NCI-H526 treated with DMSO at 0.1 percent for 48 hours (cell line): ENCODE results near the gene UGT3A1.
"Not testable (repeated sequence)": the region's sequence is repeated elsewhere in the genome, so short reads cannot be mapped to it uniquely, and the experiment has no call there.

Experiments used
- DNase-seq: peaks from one replicate; lab custom pipeline; 2025; lab: John Stamatoyannopoulos, UW

Gene UGT3A1

DNA sequence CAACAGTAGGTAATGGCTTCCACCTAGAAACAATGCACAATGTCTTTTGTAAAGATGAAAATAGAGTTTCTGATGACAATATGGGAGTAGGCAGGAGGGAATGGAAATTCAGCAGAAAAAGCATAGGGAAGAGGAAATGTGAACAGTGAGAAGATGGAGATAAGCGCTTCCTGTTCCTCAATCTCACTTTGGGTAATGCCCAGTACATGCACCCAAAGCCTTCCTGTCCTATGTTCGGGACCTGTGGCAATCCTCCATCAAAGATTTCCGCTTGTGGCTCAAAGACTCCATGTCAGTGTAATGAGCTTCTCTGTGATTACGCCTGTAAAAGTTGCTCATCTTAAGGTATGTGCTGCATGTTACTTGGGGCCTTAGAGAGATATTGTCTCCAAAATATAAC lies 2.7 kb downstream of the UGT3A1 start:
- DNase-seq, result no peak

DNA sequence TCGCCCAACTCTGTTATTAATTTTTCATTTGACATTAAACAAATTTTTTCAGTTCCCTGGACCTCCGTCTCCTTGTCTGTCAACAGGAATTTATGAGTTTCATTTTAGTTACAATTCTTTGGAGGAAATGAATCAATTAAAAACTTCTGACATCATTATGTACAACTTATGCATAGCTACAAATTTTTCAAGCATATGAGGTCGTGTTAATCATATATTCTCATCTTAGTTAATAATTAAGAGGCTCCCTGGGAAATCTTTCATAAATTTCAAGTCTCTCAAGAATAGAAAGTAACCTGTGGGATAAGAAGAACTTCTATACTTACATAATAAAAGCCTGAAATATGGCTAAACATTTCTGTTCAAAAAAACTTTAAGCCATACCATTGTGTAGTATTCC lies 3.4 kb downstream of the UGT3A1 start:
- no peak for DNase-seq

DNA sequence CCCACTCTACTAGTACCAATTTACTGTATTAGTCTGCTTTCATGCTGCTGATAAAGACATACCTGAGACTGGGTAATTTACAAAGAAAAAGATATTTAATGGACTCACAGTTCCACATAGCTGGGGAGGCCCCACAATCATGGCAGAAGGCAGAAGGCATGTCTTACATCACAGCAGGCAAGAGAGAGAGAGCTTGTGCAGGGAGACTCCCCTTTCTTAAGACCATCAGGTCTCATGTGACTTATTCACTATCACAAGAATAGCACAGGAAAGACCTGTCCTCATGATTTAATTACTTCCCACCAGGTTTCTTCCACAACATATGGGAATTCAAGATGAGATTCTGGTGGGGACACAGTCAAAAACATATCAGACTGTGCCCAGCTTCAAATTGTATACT lies 11.5 kb downstream of the UGT3A1 start:
- DNase-seq, result no peak

DNA sequence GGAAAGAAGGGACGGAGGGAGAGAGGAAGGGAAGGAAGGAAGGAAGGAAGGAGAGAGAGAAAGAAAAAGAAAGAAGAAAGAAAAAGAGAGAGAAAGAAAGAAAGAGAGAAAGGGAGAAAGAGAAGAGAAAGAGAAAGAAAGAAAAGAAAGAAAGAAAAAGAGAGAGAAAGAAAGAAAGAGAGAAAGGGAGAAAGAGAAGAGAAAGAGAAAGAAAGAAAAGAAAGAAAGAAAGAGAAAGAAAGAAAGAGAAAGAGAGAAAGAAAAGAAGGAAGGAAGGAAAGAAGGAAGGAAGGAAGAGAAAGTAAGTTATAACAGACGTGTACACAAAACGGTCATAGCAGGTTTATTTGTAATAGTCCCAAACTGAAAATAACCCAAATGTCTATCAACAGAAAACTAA lies 14.3 kb downstream of the UGT3A1 start:
- not testable (repeated sequence) for DNase-seq

DNA sequence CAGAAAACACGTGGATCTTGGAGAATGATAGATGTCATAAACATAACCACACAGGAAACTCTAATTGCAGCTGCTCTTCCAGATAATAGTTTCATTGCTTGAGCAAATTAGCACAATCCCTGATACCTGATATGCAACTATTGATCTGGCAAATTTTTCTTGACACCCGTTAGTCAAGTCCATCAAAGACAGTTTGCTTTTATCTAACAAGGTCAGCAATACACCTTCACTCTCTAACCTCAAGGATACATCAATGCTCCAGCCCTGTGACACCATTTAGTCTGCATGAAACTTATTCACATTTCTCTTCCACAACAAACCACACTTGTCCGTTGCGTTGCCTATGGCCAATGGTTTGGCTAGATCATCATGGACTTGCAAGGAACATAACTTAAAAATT lies 16.6 kb downstream of the UGT3A1 start:
- DNase-seq, result no peak

DNA sequence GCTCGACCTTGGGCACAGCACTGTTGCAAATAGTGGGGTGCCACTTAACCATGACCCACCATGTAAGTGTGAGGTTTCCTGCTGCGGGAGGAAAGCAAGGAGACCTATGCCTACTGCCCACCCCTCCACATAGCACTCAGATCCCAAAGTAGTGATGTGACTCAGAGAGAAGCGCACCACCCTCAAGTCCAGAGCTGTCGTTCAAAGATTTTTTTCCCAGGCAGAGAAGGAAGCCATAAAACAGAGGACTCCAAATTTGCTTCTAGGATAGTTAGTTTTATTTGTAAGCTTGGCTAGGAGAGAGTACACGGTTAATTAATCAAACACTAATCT lies 19.3 kb downstream of the UGT3A1 start:
- DNase-seq, result no peak

DNA sequence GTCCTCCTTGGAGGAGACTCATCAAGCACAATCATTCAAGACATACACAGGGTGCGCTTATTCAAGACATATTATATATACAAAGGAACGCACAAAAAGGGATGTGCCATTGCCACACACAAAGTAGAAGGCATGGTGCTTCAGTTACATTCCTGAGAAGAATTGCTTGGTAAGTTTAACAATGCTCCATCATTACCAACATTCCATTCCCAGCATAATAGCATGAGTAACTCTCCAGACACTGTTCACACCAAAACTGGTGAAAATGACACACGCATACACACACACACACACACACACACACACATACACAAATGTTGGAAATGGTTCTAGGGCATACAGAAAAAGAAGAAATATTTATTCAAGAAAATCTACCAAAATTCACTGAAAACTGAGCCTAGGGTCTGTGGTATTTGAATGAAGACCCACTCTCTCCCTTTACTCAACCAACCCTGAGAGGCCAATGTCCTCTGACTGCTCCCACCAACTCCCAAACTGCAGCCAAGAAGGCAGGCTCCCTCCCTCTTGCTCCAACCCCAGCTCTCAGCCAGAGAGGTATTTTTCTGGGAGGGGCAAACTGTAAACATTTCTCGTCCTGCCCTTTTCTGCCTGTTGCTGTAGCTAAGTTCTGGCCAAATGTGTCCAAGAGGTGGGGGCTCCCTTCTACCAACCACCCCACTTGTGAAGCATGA lies 19.9 kb downstream of the UGT3A1 start:
- DNase-seq, result no peak

DNA sequence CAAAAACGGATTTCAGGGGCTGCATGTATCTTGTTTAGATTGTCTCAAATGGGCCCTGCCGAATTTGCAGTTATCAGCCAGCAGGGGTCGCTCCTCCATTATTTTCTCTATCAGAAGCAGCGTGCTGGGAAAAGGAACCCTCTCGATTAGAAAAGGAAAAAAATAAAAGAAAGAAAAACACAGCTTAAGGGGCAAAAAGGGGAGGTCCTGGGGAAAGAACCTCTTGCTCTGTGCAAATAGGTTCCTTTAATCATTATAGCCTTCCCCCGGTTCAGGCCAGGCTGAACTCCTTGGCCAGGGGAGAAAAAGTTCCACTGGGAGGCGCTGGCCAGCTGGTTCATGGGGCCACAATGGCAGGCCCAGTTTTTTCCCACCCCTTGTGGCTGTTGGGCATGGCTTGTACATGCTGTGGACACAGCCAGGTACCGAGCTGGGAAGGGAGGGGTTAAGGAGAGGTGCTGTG lies 27.8 kb downstream of the UGT3A1 start:
- peak; percentile 47 for DNase-seq

DNA sequence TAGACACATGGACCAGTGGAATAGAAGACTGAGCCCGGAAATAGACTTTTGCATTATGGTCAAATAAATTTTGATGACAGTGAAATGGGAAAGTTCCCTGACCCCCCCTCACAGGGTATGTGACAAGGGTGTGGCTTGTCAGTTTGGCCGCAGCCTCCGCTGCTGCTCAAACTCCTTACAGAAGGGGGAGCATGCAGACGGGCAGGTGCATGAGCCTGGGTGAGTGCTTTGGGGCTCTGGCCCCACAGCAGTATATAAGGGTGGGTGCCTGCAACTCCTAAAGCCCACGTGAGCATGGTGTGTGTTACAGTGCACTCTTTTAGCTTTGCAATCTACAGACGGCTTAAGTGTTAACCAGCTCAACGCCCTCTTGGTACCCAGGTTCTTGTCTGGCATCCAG lies 30.9 kb downstream of the UGT3A1 start:
- no peak for DNase-seq

DNA sequence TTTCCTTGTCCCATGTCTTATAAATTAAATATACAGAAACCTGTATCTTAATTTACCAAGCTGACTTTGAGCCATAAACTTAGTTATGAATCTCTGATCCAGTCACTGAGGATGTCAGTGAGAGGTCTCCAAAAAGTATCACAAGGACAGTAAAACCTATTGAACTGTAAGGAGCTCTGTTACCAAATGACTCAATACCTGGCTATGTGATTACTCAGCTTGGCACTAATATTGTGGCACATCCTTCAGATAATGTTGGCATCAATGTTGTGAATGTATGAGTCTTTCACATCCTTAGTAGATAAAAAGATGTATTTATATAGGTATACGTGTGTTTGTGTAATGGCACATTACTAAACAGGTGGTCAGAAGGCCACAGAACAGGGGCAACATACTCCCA lies 34.8 kb downstream of the UGT3A1 start:
- DNase-seq, result no peak

DNA sequence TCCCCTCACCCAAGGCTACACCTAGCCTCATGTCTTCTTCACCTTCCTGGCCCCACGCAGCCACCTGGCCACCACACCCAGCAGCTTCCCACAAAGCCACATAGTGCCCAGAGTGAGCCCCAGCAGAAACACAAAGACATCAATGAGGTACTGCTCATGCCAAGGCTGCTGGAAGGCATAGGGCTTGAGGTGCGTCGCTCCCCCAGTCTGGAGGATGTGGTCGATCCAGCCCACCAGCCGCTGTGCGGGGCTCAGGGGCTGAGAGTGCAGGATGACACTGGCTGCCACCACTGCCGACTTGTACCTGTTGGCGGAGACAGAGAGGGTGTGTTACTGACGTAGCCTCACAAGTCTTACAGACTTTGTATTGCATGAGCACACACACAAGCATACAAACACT lies 37.0 kb downstream of the UGT3A1 start:
- no peak for DNase-seq

DNA sequence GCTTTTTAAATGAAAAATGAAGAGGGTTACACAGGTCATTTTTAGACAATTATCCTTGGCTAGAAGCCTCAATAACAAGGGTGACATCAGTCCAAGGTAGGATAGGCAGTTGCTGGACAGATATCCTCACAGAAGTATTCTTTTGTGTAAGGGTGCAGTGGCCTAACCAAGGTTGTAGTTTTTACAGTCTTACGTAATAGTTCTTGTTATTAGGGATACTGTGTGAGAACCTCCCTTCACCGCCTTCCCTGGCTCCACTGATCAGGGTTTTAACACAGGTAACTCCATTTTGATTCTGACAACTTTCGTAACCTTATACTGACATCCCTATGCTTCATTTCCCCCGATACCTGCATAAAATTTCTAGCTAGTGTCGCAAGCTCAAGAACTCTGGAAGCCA lies 44.1 kb downstream of the UGT3A1 start:
- no peak for DNase-seq

DNA sequence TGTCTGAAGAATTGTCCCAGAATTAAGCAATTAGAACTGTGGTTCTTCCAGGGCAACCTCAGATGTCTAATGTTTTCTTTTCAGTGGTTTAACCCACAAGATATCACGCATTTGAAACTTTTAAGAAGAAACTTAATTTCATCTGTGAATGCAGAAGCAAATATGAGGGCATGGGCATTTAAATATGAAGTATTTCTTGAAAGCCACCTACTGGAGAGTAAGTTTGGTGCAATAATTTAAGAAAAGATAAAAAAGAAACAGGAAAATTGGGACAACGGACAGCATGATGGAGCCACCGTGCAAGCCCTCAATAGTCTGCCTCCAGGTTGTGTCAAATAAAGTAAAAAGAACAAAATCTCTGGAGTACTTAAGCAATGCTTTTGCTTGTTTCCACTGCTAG lies 51.6 kb downstream of the UGT3A1 start:
- no peak for DNase-seq

DNA sequence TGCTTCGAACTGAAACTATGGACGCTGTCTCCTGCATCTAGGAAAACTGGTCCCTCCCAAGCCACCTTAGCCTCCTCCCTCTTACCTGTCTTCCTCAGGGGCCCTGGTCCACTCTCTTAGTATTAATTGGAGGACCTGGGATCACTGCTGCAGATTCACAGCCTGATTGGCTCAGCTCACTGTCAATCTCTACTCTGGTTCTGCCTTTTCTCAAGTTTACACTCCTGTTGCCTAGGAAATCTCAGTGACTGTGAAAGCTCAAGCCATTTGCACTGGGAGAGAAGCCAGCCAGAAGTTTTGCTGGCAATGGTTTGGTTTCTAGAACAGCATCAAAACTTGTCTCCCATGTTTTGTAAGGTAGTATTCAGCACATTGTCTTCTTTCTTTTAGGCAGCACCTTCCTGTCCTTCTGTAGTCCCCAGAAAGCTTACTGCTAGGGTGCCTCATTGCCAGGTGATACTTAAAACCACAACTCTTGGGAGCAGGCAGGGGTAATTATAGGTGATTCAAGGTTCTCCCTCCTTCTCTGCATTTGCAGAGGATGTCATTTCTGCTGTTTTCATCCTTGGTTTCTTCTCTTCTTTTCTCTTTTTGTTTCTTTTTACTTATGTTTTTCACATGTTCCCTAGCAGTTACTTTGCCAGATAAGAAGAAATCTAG lies 52.5 kb downstream of the UGT3A1 start, which contains the start of gene CAPSL:
TSS of gene CAPSL (minus strand) at position 55 of the 660 bp plus-strand sequence. CDS start 17,502 bp downstream, outside the sequence.
- DNase-seq, result no peak

DNA sequence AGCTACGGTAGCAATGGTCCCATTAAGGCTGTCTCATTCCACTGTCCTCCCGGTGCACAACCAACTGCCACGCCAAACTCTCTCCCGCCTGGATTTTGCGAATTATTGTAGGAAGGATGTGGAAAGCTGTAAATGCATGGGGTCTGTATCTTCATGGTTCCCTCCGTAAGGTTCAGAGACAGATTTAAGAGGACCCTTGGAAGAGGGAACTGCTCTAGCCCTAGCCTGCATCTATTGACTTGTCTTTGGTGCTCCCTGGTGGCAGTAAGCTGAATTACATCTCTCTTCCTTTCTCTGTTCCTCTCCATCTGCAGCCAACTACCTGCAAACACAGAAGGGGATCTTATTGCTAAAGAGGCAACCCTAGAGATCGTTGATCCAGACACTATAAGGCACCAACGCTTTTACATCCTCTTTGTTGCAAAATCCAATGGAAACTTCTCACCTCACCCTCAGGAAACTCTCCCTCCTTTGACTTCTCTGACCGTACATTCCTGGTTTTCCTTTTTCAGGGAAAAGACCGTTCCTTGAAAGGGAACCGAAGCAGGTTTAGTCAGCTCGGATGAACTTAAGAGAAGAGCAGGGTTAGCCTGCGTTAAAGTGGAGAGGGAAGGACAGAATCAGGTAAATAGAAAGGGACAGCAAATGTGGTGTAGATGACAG lies 64.7 kb downstream of the UGT3A1 start:
- DNase-seq, result peak; percentile 39

DNA sequence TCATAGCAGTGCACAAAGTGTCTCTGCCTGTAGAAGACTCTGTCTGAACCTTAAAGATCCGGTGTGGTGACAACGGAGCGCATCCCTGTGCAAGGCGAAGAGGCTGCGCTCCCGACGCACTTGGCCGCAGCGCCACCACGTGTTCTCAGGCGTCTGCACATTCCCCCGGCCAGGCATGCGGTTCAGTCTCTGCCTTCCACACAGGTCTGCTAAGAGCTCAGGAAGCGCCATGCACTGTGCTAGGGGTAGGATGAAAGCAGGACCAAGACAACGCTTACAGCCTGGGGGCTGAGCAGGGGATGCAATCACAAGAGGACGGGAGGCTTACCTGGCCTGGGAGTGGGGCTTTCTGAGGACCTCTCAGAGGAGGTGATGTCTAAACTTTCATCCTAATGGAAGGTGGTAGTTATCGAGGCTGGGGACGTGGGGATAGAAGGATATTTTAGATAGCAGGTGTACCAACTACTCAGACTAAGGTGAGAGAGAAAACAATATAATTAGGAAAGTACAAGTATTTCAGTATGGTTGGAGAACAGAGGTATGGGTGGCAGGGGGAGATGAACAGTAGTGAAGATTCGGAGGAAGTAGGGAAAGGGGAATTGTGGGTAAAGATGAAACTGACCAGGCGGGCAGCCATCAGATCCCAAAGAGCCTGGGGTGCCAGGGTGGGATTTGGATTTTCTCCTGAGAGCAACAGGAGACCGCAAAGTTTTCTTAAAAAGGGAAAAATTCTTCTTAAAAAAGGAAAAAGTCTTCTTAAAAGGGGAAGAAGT lies 66.1 kb downstream of the UGT3A1 start:
- DNase-seq, result no peak

DNA sequence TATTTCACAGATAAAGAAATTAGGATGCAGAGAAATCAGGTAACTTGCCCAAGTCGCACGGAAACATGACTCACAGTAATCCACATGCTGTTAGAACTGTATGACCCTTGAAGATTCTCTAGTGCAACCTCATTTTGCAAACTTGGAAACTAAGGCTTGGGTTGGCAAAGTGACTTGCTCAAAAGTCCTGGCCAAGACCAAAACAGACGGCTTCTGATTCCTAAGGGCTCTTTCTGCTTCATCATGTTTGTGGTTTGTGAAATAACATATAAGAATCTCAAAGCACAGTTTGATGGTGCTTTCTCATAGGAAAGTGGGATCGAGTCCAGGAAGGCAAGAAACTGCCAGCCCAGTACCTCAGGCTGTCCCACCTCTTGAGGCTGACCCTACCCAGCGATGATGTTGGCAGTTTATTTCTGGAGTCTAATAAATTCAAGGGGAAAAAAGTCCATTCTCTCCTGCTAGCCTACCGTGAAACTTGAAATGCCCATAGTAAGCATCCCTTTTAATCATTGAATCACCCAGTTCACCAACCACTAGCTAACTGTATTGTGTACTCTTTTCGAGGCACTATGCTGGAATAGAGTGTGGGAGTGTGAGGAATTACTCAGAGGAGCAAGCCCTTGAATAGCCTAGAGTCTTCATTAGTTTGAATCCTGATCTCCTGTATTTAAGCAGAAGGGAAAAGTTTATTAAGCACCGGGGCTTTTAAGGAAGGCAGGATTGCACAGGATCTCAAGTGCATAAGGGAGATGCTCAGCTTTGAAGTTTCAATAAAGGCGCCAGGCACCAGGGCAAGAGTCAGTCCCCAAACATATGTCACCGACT lies 66.9 kb downstream of the UGT3A1 start:
- no peak for DNase-seq

DNA sequence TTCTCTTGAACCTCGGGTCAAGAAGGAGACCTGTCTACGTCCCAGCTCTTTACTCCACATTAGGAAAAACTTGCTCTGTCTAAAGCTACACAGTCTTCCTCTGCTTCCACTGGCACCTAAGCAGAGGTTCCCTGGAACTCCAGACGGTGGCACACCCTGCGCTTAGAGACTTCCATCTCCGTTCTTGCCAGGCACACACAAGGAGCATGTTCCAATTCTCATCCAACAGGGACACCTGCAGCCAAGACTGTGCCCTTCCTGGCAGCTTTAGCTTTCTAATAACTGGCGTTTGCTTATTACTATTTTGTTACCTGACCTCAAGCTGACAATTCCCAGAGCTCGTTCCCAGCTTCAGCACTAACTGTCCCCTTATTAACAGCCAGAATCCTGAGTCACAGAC lies 68.7 kb downstream of the UGT3A1 start:
- no peak for DNase-seq

DNA sequence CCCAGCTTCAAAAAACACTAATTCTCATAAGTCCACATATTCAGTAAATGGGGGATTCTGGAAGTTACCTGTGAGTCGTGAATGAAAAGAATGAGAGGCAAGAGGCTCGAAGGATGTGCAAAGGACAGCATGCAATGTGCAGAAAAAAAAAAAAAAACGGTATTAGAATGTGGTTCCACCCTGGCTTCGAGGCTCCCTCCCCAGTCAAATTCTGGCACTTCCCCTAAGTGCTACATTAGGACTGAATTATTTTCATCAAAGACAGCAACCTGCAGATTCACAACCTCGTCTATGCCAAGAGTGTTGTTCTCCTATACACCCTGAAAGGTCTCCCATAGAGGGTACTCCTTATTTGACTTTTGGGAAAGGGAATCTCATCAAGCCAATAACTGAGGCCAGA lies 69.3 kb downstream of the UGT3A1 start:
- no peak for DNase-seq

DNA sequence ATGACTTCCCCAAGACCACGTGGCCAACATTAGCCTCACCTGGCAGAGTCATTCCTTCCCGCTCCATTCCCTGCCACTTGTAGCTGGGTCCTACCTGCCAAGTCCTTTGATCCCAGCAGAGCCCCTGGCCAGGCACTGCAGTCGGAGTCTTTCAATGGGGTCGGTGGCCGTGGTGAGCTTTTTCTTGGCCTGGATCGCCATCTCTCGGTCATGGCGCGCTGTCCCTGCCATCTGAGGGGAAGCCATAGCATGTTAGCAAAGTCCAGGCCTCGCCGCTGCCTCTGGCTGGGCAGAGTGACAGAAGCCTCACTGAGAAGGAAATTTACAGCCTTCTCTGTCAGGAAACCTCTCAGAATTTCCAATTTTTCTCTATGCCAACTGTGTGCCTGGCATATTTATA lies 70.3 kb downstream of the UGT3A1 start:
- no peak for DNase-seq

DNA sequence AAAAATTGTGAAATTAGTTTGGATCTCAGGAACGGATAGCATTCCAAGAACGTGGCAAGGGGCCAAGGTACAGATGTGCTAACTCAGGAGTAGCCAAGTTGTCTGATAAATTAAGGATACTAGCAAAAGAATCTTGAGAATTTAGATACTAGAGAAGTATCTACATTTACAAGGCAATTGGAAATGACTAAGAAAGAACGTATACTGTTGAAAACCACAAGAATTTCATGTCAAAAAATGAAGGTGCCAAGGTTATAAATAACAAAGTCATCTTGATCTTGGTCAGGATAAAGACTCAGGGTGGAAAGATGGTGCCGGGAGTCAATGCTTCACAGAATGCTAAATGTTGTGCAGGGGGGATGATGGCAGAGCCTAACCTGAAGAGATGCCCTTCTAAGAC lies 72.0 kb downstream of the UGT3A1 start:
- no peak for DNase-seq

DNA sequence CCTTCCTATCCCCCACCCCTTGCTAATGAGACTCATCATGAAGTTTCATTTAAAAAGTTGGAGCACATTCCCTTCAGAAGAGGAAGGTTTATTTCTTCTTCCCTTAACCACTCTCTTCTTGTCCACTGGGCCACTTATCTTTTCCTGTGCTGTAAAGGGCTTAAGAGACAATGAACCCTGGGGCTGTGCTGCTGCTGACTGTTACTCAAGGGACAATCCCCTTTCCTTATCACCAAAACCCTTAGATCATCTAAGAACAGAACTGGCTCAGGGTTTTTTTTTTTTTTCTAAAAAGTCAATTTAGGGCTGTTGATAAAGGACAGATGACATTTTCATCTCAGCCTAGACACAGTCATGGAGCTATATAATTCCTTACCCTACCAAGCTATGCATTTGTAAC lies 82.4 kb downstream of the UGT3A1 start:
- no peak for DNase-seq
